HepG2 (cell line): ENCODE results near the gene VPS52. TPM values are rescaled to one million over a fixed set of nuclear protein-coding genes. Genes with fewer than 3 reads are reported as not detected.
A peak's percentile ranks its signal among the peaks of the same experiment; 100 is the strongest.

ENCODE experiments used
- ATAC-seq: fragments of 200-7000 bp; cut with Tn5 transposase; 3 replicates; pipeline ENCODE4 v1.9.1; 2020; ENCODE audit warnings: mild to moderate bottlenecking, moderate library complexity
- BruUV-seq: library from RNA; stranded (reverse); fragments of 400-500 nt; replicated peaks from 2 replicates; lab custom pipeline; 2021; lab: Mats Ljungman, UMichigan
- CTCF ChIA-PET: fragments of 300-600 bp; formaldehyde crosslinking; extraction: SDS; loops from one replicate; lab custom pipeline; 2021; ENCODE audit warnings: low total read pairs, inconsistent platforms, low intra/inter-chr PET ratio; lab: Yijun Ruan, JAX
- POLR2A ChIA-PET: fragments of 350-600 bp; sonication (Branson Sonifier 250); formaldehyde crosslinking; loops from one replicate; lab custom pipeline; 2020; ENCODE audit warnings: antibody characterized with exemption, inconsistent platforms; lab: Yijun Ruan, JAX
- DNase-seq: peaks from one replicate; pipeline ENCODE4 v3.0.0-alpha.2; 2015; ENCODE audit warnings: low spot score
- FAIRE-seq: peaks from 3 replicates; lab custom pipeline; 2011; peaks lifted over from hg19 to GRCh38; lab: Jason Lieb, UNC
- H2AFZ ChIP-seq: one replicate; pipeline ENCODE4 v1.6.1; 2011; ENCODE audit warnings: low read length, inconsistent platforms
- H3K27ac ChIP-seq: fragments of 300-600 bp; 3 replicates; pipeline ENCODE4 v1.8.0; 2011; ENCODE audit warnings: mixed run types, mild to moderate bottlenecking, mixed read lengths, low read length, inconsistent platforms; ENCODE audit not compliant: insufficient read depth; ENCODE audit errors: extremely low read length
- H3K27me3 ChIP-seq, 2 experiments: fragments of 200-600 bp in 1 of 2; 2 replicates in 1 of 2; 3 replicates in 1 of 2; pipeline versions ENCODE4 v1.6.0 to v1.8.0; 2011; ENCODE audit warnings: low read length in 2 of 2, mild to moderate bottlenecking in 2 of 2, moderate library complexity in 2 of 2, inconsistent platforms in 1 of 2; ENCODE audit not compliant: insufficient read depth in 2 of 2, control insufficient read depth in 1 of 2
- H3K36me3 ChIP-seq, 2 experiments: fragments of 200-600 bp in 1 of 2; replicated peaks in 1 of 2; 2 replicates in 1 of 2; 3 replicates in 1 of 2; pipeline versions ENCODE4 v1.5.1 to v1.8.0; 2011; ENCODE audit warnings: low read length in 2 of 2, inconsistent platforms in 1 of 2; ENCODE audit not compliant: insufficient read depth in 2 of 2, control insufficient read depth in 1 of 2
- H3K4me1 ChIP-seq: 2 replicates; pipeline ENCODE4 v1.5.1; 2012; ENCODE audit warnings: low read length, inconsistent platforms; ENCODE audit not compliant: insufficient read depth
- H3K4me2 ChIP-seq: 2 replicates; pipeline ENCODE4 v1.6.0; 2011; ENCODE audit warnings: low read depth, low read length, inconsistent platforms
- H3K4me3 ChIP-seq, 3 experiments: fragments of 200-600 bp in 1 of 3; sonication (generic), shearing (Covaris generic) in 1 of 3; replicated peaks in 1 of 3; 2 replicates each; pipeline ENCODE4 v1.5.1; 2011 to 2016; ENCODE audit warnings: low read length in 3 of 3, inconsistent platforms in 2 of 3, low read depth in 2 of 3, mild to moderate bottlenecking in 2 of 3, control low read depth in 1 of 3, mixed read lengths in 1 of 3; ENCODE audit not compliant: insufficient read depth in 1 of 3
- H3K79me2 ChIP-seq: one replicate; pipeline ENCODE4 v1.6.1; 2011; ENCODE audit warnings: low read length, inconsistent platforms; ENCODE audit not compliant: insufficient read depth
- H3K9ac ChIP-seq: 2 replicates; pipeline ENCODE4 v1.6.0; 2011; ENCODE audit warnings: mild to moderate bottlenecking, low read depth, low read length, inconsistent platforms; ENCODE audit not compliant: insufficient read depth
- H3K9me3 ChIP-seq: 2 replicates; pipeline ENCODE4 v1.5.1; 2012; ENCODE audit warnings: mild to moderate bottlenecking, low read length
- H4K20me1 ChIP-seq: 2 replicates; pipeline ENCODE4 v1.6.0; 2011; ENCODE audit warnings: inconsistent platforms, mild to moderate bottlenecking, low read length, moderate library complexity; ENCODE audit not compliant: insufficient read depth
- ARID2 ChIP-seq: sonication (generic); formaldehyde crosslinking; IDR thresholded peaks from 2 replicates; pipeline ENCODE4 v1.8.1; 2022; ENCODE audit warnings: mild to moderate bottlenecking, missing genetic modification reagents, borderline replicate concordance
- CHD2 ChIP-seq: IDR thresholded peaks from 2 replicates; pipeline ENCODE4 v1.6.1; 2011; ENCODE audit warnings: low read depth, low read length, improper control_type of control experiment
- EED ChIP-seq: sonication (generic); formaldehyde crosslinking; IDR thresholded peaks from 2 replicates; pipeline ENCODE4 v1.5.0; 2020; ENCODE audit warnings: mild to moderate bottlenecking, missing genetic modification reagents
- ERF ChIP-seq: IDR thresholded peaks from 2 replicates; pipeline ENCODE4 v1.6.1; 2018; ENCODE audit warnings: missing biosample characterization, missing genetic modification reagents
- GATAD2A ChIP-seq: IDR thresholded peaks from 2 replicates; pipeline ENCODE4 v1.6.1; 2016
- HNF1B ChIP-seq: sonication (generic); formaldehyde crosslinking; IDR thresholded peaks from 2 replicates; pipeline ENCODE4 v1.5.1; 2020; ENCODE audit warnings: mild to moderate bottlenecking, moderate library complexity, missing genetic modification reagents
- MZF1 ChIP-seq: sonication (generic); formaldehyde crosslinking; IDR thresholded peaks from 2 replicates; pipeline ENCODE4 v1.8.1; 2023; ENCODE audit warnings: mild to moderate bottlenecking, missing genetic modification reagents, borderline replicate concordance
- PAX8 ChIP-seq: sonication (generic); formaldehyde crosslinking; IDR thresholded peaks from 2 replicates; pipeline ENCODE4 v1.8.0; 2022; ENCODE audit warnings: mild to moderate bottlenecking, missing genetic modification reagents, borderline replicate concordance
- PCBP1 ChIP-seq: fragments of 200-400 bp; formaldehyde crosslinking; IDR thresholded peaks from 2 replicates; pipeline ENCODE4 v1.6.1; 2017; ENCODE audit warnings: mild to moderate bottlenecking, low read depth, low read length, borderline replicate concordance
- SAFB2 ChIP-seq: sonication (generic); formaldehyde crosslinking; IDR thresholded peaks from 2 replicates; pipeline ENCODE4 v1.5.1; 2020; ENCODE audit warnings: missing genetic modification reagents, low read depth, mild to moderate bottlenecking, borderline replicate concordance
- ZKSCAN5 ChIP-seq: sonication (generic); formaldehyde crosslinking; IDR thresholded peaks from 2 replicates; pipeline ENCODE4 v1.5.1; 2020; ENCODE audit warnings: mild to moderate bottlenecking, missing genetic modification reagents
- ZNF18 ChIP-seq: sonication (generic); formaldehyde crosslinking; IDR thresholded peaks from 2 replicates; pipeline ENCODE4 v1.8.0; 2022; ENCODE audit warnings: mild to moderate bottlenecking, missing genetic modification reagents; ENCODE audit not compliant: insufficient replicate concordance
- ZNF556 ChIP-seq: sonication (generic); formaldehyde crosslinking; IDR thresholded peaks from 2 replicates; pipeline ENCODE4 v1.4.0; 2020; ENCODE audit warnings: mild to moderate bottlenecking, missing genetic modification reagents, borderline replicate concordance
- ZNF784 ChIP-seq: sonication (generic); formaldehyde crosslinking; IDR thresholded peaks from 2 replicates; pipeline ENCODE4 v1.5.1; 2020; ENCODE audit warnings: missing genetic modification reagents, mild to moderate bottlenecking, borderline replicate concordance
- ZNF790 ChIP-seq: sonication (generic); formaldehyde crosslinking; IDR thresholded peaks from 2 replicates; pipeline ENCODE4 v1.8.0; 2022; ENCODE audit warnings: missing genetic modification reagents, mild to moderate bottlenecking, borderline replicate concordance
- ZNF800 ChIP-seq: sonication (generic); formaldehyde crosslinking; IDR thresholded peaks from 2 replicates; pipeline ENCODE4 v1.4.0; 2020; ENCODE audit warnings: missing genetic modification reagents
- WGBS: methylation state at CpG from one replicate; pipeline ENCODE4 v1.1.6; 2017; ENCODE audit warnings: low lambda C conversion rate; 5-methylcytosine and 5-hydroxymethylcytosine counted together
- in situ Hi-C: cut with HindIII; loops from 2 replicates; pipeline ENCODE4 v1.10.0; 2017; ENCODE audit warnings: low pct_unique_long_range_greater_than_20kb; ENCODE audit not compliant: extremely low pct_ligation_motif_present
- intact Hi-C: fragments of 100-400 bp; cut with micrococcal nuclease; formaldehyde crosslinking; loops from one replicate; pipeline ENCODE4 v1.10.0; 2022; ENCODE audit not compliant: unreplicated experiment
- polyA plus RNA-seq, 8 experiments: library from polyadenylated mRNA; depleted of rRNA in 3 of 8; stranded (reverse) in 7 of 8; unstranded in 1 of 8; fragments of >200 nt; fragmentation: Illumina TruSeq in 4 of 8; extraction: Trizol in 4 of 8; gene quantifications; 2 replicates each; pipeline versions ENCODE4 v1.2.1 to v1.2.3, GENCODE V29; 2011 to 2016; ENCODE audit warnings: low read depth in 4 of 8, missing spikeins in 1 of 8, mixed read lengths in 1 of 8; ENCODE audit not compliant: insufficient read depth in 1 of 8
- total RNA-seq, 5 experiments: library from RNA; depleted of rRNA; stranded (reverse); fragments of >200 nt; fragmentation: Illumina TruSeq; extraction: Trizol; gene quantifications; 2 replicates each; pipeline ENCODE4 v1.2.3, GENCODE V29; 2016; ENCODE audit warnings: low read depth in 1 of 5

VPS52 gene
- total and polyA plus RNA-seq, 2 of the 13 experiments (the other 11 are each of a cell fraction or from before 2014, with no cell fraction given): 48.9 to 85.5 TPM

GRCh38 chr6:33204415-33205190, 67.1 kb downstream of the VPS52 start, which contains the start of gene HSD17B8:
TSS of gene HSD17B8 (plus strand) at chr6:33204655. CDS start at chr6:33204669, 14 bp downstream.
- intact Hi-C loops: no loop called here
- DNase-seq (peak; percentile 90), ATAC-seq (peak; percentile 80), FAIRE-seq (peak; percentile 68)
- Histone ChIP-seq H3K9me3 (no peaks in the 10 kb centered on the region), H3K9ac (peak within 1 kb of the TSS; percentile 71), H3K4me3 (peak within 1 kb of the TSS; percentile 60 to 80 (median 74)), H2AFZ (no peak within 1 kb of the TSS), H3K36me3 (peaks cover 10 to 26% of the 10 kb centered on the region in 2 experiments), H3K79me2 (peaks cover 43% of the 10 kb centered on the region), H3K27ac (peak within 1 kb of the TSS; percentile 75), H3K27me3 (peaks cover 0 to 4% of the 10 kb centered on the region in 2 experiments; a peak in 1 of 5 replicates), H3K4me1 (peaks cover 68% of the 10 kb centered on the region), H4K20me1 (peaks cover 13% of the 10 kb centered on the region; the same call in 1 of the 2 replicates), H3K4me2 (peak within 1 kb of the TSS; percentile 99)
- WGBS: 17% methylated on average over 43 of the region's 48 CpGs
- ChIA-PET CTCF (interaction anchor here (1.4 kb wide), 1 partner anchor 44 kb away, joined by 5 read pairs; no protein-coding TSS in a partner anchor), POLR2A (interaction anchor here (0.6 to 2.2 kb wide), 11 partner anchors 14 to 337 kb away, joined by 3 to 16 read pairs (median 4); partner anchors contain the start of genes PFDN6, RPS18, VPS52 and WDR46)
- no TSS peak for BruUV-seq
- in situ Hi-C loops: loop anchor here (5.0 to 10.0 kb wide), 3 partner anchors 43 to 210 kb away; partner anchors contain the start of genes CUTA, PHF1 and RGL2
- TF ChIP-seq ZNF784 (CRISPR knock-in tag) (peak; percentile 52; the same call in 1 of the 2 replicates), ZNF556 (CRISPR knock-in tag) (peak; percentile 66; the same call in 1 of the 2 replicates), ARID2 (CRISPR knock-in tag) (peak; percentile 92), GATAD2A (no peak), CHD2 (peak; percentile 52; the same call in 1 of the 2 replicates), PCBP1 (peak; percentile 84; the same call in 1 of the 2 replicates), ZNF18 (CRISPR knock-in tag) (no peak), ZNF800 (CRISPR knock-in tag) (0 out of 2 replicates have a peak, but pooled peaks have one; percentile 57), ZNF790 (CRISPR knock-in tag) (peak; percentile 77; the same call in 1 of the 2 replicates), ERF (CRISPR knock-in tag) (peak; percentile 53), HNF1B (CRISPR knock-in tag) (no peak), PAX8 (CRISPR knock-in tag) (peak; percentile 88; the same call in 1 of the 2 replicates), ZKSCAN5 (CRISPR knock-in tag) (no peak), MZF1 (CRISPR knock-in tag) (0 out of 2 replicates have a peak, but pooled peaks have one; percentile 22), EED (CRISPR knock-in tag) (peak; percentile 79), SAFB2 (CRISPR knock-in tag) (peak; percentile 12; the same call in 1 of the 2 replicates)
